CD4-positive, alpha-beta T cell treated with Interleukin-17A for 1 hour (primary cell): ENCODE results near the gene ZBTB11.
A peak's percentile ranks its signal among the peaks of the same experiment; 100 is the strongest.
"Not testable (repeated sequence)": the region's sequence is repeated elsewhere in the genome, so short reads cannot be mapped to it uniquely, and the experiment has no call there.

ENCODE experiments used
- DNase-seq: peaks from one replicate; pipeline ENCODE4 v3.0.0-alpha.2; 2020

The ZBTB11 gene

DNA sequence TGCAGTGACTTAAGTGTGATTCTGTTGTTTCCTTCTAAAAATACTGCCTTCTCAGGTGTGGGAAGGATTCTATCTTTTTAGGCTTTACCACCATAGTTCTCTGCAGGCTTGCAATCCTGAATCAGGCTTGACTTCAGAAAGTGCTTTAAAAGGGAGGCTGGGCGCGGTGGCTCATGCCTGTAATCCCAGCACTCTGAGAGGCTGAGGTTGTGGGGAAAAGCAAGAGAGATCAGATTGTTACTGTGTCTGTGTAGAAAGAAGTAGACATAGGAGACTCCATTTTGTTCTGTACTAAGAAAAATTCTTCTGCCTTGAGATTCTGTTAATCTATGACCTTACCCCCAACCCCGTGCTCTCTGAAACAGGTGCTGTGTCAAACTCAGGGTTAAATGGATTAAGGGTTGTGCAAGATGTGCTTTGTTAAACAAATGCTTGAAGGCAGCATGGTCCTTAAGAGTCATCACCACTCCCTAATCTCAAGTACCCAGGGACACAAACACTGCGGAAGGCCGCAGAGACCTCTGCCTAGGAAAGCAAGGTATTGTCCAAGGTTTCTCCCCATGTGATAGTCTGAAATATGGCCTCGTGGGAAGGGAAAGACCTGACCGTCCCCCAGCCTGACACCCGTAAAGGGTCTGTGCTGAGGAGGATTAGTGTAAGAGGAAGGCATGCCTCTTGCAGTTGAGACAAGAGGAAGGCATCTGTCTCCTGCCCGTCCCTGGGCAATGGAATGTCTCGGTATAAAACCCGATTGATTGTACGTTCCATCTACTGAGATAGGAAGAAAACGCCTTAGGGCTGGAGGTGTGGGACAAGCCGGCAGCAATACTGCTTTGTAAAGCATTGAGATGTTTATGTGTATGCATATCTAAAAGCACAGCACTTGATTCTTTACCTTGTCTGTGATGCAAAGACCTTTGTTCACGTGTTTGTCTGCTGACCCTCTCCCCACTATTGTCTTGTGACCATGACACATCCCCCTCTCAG lies 15.0 kb upstream of the ZBTB11 start:
- DNase-seq: not testable (repeated sequence)

DNA sequence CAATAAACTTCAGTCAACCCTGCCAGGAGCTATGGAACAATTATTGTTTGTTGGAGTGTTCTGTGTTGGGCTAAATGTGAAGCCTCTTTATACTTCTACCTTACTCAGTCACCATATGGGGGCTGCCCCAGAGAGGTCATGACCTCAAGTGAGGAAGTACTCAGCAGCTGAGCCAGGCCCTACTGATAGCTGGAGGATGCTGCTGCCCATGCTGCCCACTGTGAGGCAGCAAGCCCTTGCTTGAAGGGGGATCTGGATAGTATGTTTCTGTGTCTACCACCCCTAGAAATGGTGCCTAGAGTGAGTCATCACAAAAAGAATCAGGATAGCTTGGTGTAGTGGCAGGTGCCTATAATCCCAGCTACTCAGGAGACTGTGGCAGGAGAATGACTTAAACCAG lies 14.0 kb upstream of the ZBTB11 start:
- DNase-seq: no peak

DNA sequence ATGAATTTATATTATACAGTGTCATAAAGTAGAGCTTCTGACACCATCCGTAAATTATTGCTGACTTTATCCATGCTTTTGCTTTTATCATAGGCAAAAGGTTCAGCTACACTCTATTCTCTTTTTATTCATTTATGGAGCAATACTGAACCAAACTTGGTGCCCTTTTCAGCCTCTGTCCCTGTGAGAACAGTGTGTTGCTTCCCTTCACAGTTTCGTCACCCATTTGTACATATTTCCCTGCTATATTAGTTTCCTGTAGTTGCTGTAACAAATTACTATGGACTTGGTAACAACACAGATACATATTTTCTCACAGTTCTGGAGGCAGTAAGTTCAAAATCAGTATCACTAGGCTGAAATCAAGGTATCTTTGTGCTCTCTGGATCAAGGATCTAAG lies 12.4 kb upstream of the ZBTB11 start:
- no peak for DNase-seq

- no peak for DNase-seq
These were observed 10.4 kb upstream of the ZBTB11 start for GRCh38 chr3:101687142-101687931.

GRCh38 chr3:101685870-101686307 lies 9.0 kb upstream of the ZBTB11 start:
- DNase-seq: no peak

DNA sequence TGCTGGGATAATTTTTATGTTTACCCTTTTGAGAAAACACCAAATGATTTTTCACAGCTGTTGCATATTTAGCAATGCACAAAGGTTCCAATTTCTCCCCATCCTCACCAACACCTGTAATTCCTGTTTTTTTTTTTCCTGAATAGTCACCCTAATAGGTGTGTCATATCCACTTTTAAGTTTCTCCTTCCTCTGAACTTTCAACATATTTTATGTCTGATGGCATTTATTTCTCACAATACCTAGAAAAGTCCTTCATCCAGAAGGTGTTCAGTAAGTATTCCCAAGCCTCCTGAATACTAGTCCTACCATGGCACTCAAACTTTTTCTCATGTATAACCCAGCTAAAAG lies 8.1 kb upstream of the ZBTB11 start:
- no peak for DNase-seq

DNA sequence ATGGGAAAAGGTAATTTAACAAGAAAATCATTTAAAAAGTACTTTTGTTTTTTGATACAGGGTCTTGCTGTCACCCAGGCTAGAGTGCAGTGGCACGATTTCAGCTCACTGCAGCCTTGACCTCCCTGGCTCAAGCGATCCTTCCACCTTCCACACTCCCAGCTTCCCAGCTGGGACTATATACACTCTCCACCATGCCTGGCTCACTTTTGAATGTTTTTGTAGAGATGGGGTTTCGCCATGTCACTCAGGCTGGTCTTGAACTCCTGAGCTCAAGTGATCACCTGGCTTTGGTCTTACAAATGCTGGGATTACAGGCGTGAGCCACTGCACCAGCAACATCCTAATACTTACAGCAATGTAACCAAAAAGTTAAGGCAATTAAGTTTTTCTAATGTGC lies 3.5 kb upstream of the ZBTB11 start:
- no peak for DNase-seq

- not testable (repeated sequence) for DNase-seq
These were observed 1.9 kb upstream of the ZBTB11 start for GRCh38 chr3:101678837-101679236.

GRCh38 chr3:101677436-101678286 lies 729 bp upstream of the ZBTB11 start:
- DNase-seq: no peak

GRCh38 chr3:101676216-101676764 lies 642 bp downstream of the ZBTB11 start:
- DNase-seq: peak; percentile 96

DNA sequence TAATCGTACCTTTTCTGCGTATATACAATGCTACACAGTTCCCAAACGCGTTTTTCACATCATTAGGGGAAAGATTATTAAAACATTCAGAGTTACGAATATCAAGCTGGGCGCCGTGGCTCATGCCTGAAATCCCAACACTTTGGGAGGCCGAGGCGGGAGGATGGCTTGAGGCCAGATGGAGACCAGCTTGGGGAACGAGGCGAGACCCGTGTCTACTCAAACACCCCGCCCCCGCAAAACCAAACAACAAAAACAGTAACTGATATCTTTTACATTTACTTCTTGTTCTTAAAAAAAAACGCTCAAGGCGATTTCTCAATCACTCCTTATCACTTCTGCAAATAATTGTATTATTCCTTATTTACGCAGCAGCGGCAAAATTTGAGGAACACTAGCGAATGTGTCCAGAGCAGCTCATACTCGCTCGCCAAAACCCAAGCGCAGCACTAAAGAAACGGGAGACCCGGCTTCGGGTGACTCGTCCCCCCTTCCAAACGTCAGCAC lies 1.2 kb downstream of the ZBTB11 start:
- no peak for DNase-seq

DNA sequence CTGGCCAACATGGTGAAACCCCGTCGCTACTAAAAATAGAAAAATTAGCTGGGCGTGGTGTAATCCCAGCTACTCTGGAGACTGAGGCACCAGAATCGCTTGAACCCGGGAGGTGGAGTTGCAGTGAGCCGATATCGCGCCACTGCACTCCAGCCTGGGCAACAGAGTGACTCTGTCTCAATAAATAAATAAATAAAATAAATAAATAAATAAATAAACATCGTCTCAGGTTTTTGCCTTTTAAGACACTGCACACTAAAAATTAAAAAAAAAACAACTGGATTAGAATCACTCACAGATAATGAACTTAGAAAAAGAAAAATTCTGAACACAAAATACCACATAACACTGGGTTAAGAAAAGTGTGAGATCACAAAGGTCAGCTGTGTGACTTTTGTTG lies 2.4 kb downstream of the ZBTB11 start:
- no peak for DNase-seq

- DNase-seq: no peak
These were observed 3.0 kb downstream of the ZBTB11 start for GRCh38 chr3:101673953-101674352.

GRCh38 chr3:101671014-101671413 lies 5.9 kb downstream of the ZBTB11 start:
- no peak for DNase-seq

DNA sequence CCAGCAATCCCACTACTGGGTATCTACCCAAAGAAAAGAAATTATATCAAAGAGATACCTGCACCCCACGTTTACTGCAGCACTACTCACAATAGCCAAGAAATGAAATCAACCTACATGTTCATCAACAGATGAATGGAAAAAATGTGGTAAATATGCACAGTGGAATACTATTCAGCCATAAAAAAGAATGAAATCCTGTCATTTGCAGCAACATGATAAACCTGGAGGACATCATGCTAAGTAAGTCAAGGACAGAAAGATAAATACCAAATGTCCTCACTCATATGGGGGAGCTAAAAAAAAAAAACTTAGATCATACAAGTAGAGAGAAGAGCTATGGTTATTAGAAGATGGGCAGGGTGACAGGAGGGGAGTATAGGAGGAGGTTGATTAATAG lies 9.1 kb downstream of the ZBTB11 start:
- DNase-seq: no peak

DNA sequence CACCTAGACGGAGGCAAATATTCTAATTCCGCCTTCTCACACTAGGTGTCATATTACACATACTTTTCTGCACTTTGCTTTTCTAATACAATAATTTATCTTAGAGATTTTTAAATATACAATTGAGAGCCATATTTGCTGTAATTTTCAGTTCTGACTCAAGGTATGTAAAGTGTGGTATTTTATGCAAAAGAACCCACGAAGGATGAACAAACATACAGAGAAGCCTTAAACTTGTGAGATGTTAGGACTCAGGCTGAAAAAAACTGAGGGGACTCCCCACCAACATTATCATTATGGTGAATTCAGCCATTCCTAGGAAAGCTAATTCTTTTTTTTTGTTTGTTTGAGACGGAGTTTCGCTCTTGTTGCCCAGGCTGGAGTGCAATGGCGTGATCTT lies 9.6 kb downstream of the ZBTB11 start:
- DNase-seq: no peak

GRCh38 chr3:101665851-101666250 lies 11.1 kb downstream of the ZBTB11 start:
- DNase-seq: no peak

DNA sequence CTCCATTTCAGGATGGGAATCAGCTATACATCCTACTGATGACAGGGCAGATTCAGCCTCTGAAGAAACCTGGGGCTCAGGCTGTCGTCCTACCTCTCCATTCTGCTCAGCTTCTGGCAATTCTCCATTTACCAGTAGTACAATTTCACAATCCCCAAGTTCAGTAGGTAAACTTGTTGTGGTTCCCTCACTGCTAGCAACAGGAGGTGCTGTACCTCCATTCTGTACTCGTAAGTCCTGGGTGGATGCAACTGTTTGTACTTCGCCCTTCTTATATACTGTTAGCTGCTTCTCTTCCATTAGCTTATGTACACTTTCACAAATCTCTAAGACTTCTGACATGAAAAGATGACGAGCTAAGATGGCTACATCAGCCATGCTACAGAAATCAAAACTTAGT lies 11.6 kb downstream of the ZBTB11 start:
- DNase-seq: no peak

DNA sequence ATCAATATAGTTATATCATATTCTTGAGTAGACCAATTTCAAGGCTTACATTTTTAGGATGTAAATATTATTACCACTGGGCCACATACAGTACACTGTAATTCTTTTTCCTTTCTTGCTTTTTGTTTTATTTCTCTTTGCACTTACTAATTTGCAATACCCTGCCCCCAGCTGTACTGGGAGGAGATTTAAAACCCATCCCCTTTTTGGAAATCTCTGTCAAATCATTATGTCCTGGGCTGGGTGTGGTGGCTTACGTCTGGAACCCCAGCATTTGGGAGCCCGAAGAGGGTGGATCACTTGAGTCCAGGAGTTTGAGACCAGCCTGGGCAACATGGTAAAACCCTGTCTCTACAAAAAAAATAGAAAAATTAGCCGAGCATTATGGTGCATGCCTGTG lies 16.2 kb downstream of the ZBTB11 start:
- DNase-seq: no peak

DNA sequence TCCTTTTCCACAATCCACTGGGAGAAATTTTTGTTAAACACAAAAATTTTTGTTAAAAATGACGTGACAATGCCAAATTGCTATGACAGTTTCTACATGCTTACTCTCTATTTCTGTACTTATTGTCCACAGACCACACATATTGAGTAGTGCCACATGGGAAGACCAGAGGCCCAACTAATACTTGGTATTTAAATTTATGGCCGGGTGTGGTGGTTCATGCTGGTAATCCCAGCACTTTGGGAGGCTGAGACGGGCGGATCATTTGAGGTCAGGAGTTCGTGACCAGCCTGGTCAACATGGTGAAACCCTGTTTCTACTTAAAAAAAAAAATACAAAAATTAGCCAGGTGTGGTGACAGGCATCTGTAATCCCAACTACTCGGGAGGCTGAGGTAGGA lies 20.3 kb downstream of the ZBTB11 start:
- no peak for DNase-seq

GRCh38 chr3:101646726-101647125 lies 30.2 kb downstream of the ZBTB11 start:
- DNase-seq: no peak

- peak; percentile 69 for DNase-seq
These were observed 32.9 kb downstream of the ZBTB11 start for GRCh38 chr3:101643861-101644613.
